ENCODE data around the gene SAP30. TPM values are rescaled to one million over a fixed set of nuclear protein-coding genes. Genes with fewer than 3 reads are reported as not detected.

Gene SAP30
- polyA plus RNA-seq, 1 donor (not counting 4 experiments of a cell fraction or from before 2014, with no cell fraction given): 12.9 TPM

GRCh38 chr4:173413036-173413435, 42.3 kb downstream of the SAP30 start:
- dilution Hi-C loops (cut with MboI; ENCODE audit: extremely low pct_ligation_motif_present, low sequenced_read_pairs): no loop called here
- no peaks in the 10 kb centered on the region for H3K9me3 ChIP-seq (ENCODE audit: control insufficient read depth, low read depth, low read length)
- no peaks in the 10 kb centered on the region for H4K20me1 ChIP-seq (ENCODE audit: control insufficient read depth, extremely low read depth, insufficient read depth, low read length)
- no peak for TF ChIP-seq EZH2 (IDR thresholded peaks at IDR 0.05; ENCODE audit: low read length)
- TF ChIP-seq, protein P1, sequence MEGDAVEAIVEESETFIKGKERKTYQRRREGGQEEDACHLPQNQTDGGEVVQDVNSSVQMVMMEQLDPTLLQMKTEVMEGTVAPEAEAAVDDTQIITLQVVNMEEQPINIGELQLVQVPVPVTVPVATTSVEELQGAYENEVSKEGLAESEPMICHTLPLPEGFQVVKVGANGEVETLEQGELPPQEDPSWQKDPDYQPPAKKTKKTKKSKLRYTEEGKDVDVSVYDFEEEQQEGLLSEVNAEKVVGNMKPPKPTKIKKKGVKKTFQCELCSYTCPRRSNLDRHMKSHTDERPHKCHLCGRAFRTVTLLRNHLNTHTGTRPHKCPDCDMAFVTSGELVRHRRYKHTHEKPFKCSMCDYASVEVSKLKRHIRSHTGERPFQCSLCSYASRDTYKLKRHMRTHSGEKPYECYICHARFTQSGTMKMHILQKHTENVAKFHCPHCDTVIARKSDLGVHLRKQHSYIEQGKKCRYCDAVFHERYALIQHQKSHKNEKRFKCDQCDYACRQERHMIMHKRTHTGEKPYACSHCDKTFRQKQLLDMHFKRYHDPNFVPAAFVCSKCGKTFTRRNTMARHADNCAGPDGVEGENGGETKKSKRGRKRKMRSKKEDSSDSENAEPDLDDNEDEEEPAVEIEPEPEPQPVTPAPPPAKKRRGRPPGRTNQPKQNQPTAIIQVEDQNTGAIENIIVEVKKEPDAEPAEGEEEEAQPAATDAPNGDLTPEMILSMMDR (optimal IDR thresholded peaks at IDR 0.05 in 1 of 3, IDR thresholded peaks at IDR 0.05 in 1 of 3, conservative IDR thresholded peaks at IDR 0.05 in 1 of 3; ENCODE audit: extremely low read depth in 1 of 3, insufficient read depth in 2 of 3, low read length in 3 of 3): no peak
- H3K4me3 ChIP-seq (ENCODE audit: control insufficient read depth in 2 of 3, extremely low read depth in 1 of 3, insufficient read depth in 2 of 3, low read depth in 1 of 3, low read length in 3 of 3): no peak overlapping the region
- no peaks in the 10 kb centered on the region for H3K27me3 ChIP-seq (ENCODE audit: control insufficient read depth, extremely low read depth, insufficient read depth, low read length)
- no peak overlapping the region for H3K9ac ChIP-seq (ENCODE audit: control insufficient read depth, extremely low read depth, insufficient read depth, low read length)
- no peak overlapping the region for H2AFZ ChIP-seq (ENCODE audit: control insufficient read depth, low read length)
- H3K9me1 ChIP-seq (ENCODE audit: control insufficient read depth, extremely low read depth, insufficient read depth, low read length): no peaks in the 10 kb centered on the region
- H3K36me3 ChIP-seq (ENCODE audit: control insufficient read depth in 2 of 2, extremely low read depth in 1 of 2, insufficient read depth in 2 of 2, low read length in 2 of 2): no peaks in the 10 kb centered on the region
- H3K79me2 ChIP-seq (ENCODE audit: control insufficient read depth, insufficient read depth, low read length): no peaks in the 10 kb centered on the region
- DNase-seq (ENCODE audit: low read depth, low spot score) (no peak), FAIRE-seq (no peak)
- no peak overlapping the region for H3K27ac ChIP-seq (ENCODE audit: control insufficient read depth, insufficient read depth, low read length)
- H3K4me1 ChIP-seq (ENCODE audit: control insufficient read depth, extremely low read depth, insufficient read depth, low read length): no peaks in the 10 kb centered on the region
- no peak overlapping the region for H3K4me2 ChIP-seq (ENCODE audit: control insufficient read depth, extremely low read depth, insufficient read depth, low read depth, low read length)

DNA sequence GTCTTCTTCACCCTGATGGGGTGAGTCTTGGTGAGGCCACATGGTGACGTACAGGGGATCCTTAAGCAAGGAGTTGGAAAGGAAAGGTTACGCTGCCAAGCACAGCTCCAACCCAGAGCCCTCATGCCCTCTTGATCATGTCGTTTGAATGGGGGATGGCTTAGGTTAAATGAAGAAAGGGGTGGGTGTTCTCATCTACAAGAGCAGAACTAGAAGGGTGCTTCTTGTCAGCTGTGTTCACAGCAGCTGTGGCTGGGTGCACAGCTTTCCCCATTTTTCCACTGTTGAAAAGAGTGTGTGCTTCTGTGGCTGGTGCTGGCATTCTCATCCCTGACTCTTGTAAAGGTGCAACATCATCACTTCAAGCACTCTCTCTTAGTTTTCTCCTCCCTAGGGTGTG, 43.7 kb downstream of the SAP30 start:
- DNase-seq (ENCODE audit: low read depth, low spot score) (no peak), FAIRE-seq (no peak)
- no peaks in the 10 kb centered on the region for H3K9me1 ChIP-seq (ENCODE audit: control insufficient read depth, extremely low read depth, insufficient read depth, low read length)
- H3K9me3 ChIP-seq (ENCODE audit: control insufficient read depth, low read depth, low read length): no peaks in the 10 kb centered on the region
- H3K9ac ChIP-seq (ENCODE audit: control insufficient read depth, extremely low read depth, insufficient read depth, low read length): no peak overlapping the region
- H3K4me1 ChIP-seq (ENCODE audit: control insufficient read depth, extremely low read depth, insufficient read depth, low read length): no peaks in the 10 kb centered on the region
- H3K27me3 ChIP-seq (ENCODE audit: control insufficient read depth, extremely low read depth, insufficient read depth, low read length): no peaks in the 10 kb centered on the region
- H2AFZ ChIP-seq (ENCODE audit: control insufficient read depth, low read length): no peak overlapping the region
- no peaks in the 10 kb centered on the region for H4K20me1 ChIP-seq (ENCODE audit: control insufficient read depth, extremely low read depth, insufficient read depth, low read length)
- no peaks in the 10 kb centered on the region for H3K79me2 ChIP-seq (ENCODE audit: control insufficient read depth, insufficient read depth, low read length)
- dilution Hi-C loops (cut with MboI; ENCODE audit: extremely low pct_ligation_motif_present, low sequenced_read_pairs): no loop called here
- no peak overlapping the region for H3K27ac ChIP-seq (ENCODE audit: control insufficient read depth, insufficient read depth, low read length)
- no peak overlapping the region for H3K4me2 ChIP-seq (ENCODE audit: control insufficient read depth, extremely low read depth, insufficient read depth, low read depth, low read length)
- no peaks in the 10 kb centered on the region for H3K36me3 ChIP-seq (ENCODE audit: control insufficient read depth in 2 of 2, extremely low read depth in 1 of 2, insufficient read depth in 2 of 2, low read length in 2 of 2)
- no peak for TF ChIP-seq EZH2 (IDR thresholded peaks at IDR 0.05; ENCODE audit: low read length)
- TF ChIP-seq, protein P1 (optimal IDR thresholded peaks at IDR 0.05 in 1 of 3, IDR thresholded peaks at IDR 0.05 in 1 of 3, conservative IDR thresholded peaks at IDR 0.05 in 1 of 3; ENCODE audit: extremely low read depth in 1 of 3, insufficient read depth in 2 of 3, low read length in 3 of 3): no peak
- H3K4me3 ChIP-seq (ENCODE audit: control insufficient read depth in 2 of 3, extremely low read depth in 1 of 3, insufficient read depth in 2 of 3, low read depth in 1 of 3, low read length in 3 of 3): no peak overlapping the region

Data from keratinocyte (primary cell).